Measurements from ENCODE around the gene CZIB.
"Not testable (repeated sequence)": the region's sequence is repeated elsewhere in the genome, so short reads cannot be mapped to it uniquely, and the experiment has no call there.

The CZIB gene

GRCh38 chr1:53188099-53188498 lies 32.3 kb downstream of the CZIB start:
- DNase-seq: no peak

GRCh38 chr1:53187401-53187800 lies 33.0 kb downstream of the CZIB start:
- no peak for DNase-seq

GRCh38 chr1:53186533-53186932 lies 33.9 kb downstream of the CZIB start:
- DNase-seq: no peak

- DNase-seq: not testable (repeated sequence)
These were observed 34.5 kb downstream of the CZIB start for GRCh38 chr1:53185955-53186297.

GRCh38 chr1:53183095-53183990 lies 37.1 kb downstream of the CZIB start:
- DNase-seq: no peak

GRCh38 chr1:53182716-53183094 lies 37.7 kb downstream of the CZIB start:
- DNase-seq: no peak

GRCh38 chr1:53182111-53182593 lies 38.3 kb downstream of the CZIB start:
- peak; percentile 65 for DNase-seq

- no peak for DNase-seq
These were observed 39.5 kb downstream of the CZIB start for GRCh38 chr1:53180951-53181350.

- no peak for DNase-seq
These were observed 40.2 kb downstream of the CZIB start for GRCh38 chr1:53180226-53180625.

- DNase-seq: peak; percentile 37
These were observed 43.8 kb downstream of the CZIB start for GRCh38 chr1:53176452-53177208.

GRCh38 chr1:53174971-53175913 lies 45.2 kb downstream of the CZIB start:
- DNase-seq: no peak

- peak; percentile 4 for DNase-seq
These were observed 47.9 kb downstream of the CZIB start for GRCh38 chr1:53172426-53173128.

GRCh38 chr1:53166912-53167311 lies 53.5 kb downstream of the CZIB start:
- DNase-seq: no peak

- DNase-seq: no peak
These were observed 54.1 kb downstream of the CZIB start for GRCh38 chr1:53166366-53166765.

- no peak for DNase-seq
These were observed 54.9 kb downstream of the CZIB start for GRCh38 chr1:53165408-53165961.

All from COR-L47 (cell line).